Prostate gland (tissue), 2 donors: ENCODE measurements around the gene VAMP1.
"Not testable (repeated sequence)": the region's sequence is repeated elsewhere in the genome, so short reads cannot be mapped to it uniquely, and the experiment has no call there.

Experiments
- CTCF ChIP-seq, 4 experiments: fragments of 200-600 bp in 2 of 4; fragments of 450-650 bp in 2 of 4; sonication (generic) in 2 of 4; IDR thresholded peaks; 1 replicate in 3 of 4; 2 replicates in 1 of 4; pipeline ENCODE4 v1.5.1; 2016 to 2019; ENCODE audit warnings: antibody characterized with exemption in 4 of 4, mild to moderate bottlenecking in 2 of 4, moderate library complexity in 2 of 4
- POLR2A ChIP-seq: fragments of 450-650 bp; IDR thresholded peaks from one replicate; pipeline ENCODE4 v1.6.1; 2016; ENCODE audit warnings: antibody characterized with exemption, mild to moderate bottlenecking
- POLR2AphosphoS5 ChIP-seq: sonication (generic); formaldehyde crosslinking; IDR thresholded peaks from one replicate; pipeline ENCODE4 v1.6.1; 2017; ENCODE audit warnings: antibody characterized with exemption

GRCh38 chr12:6427796-6428195, 42.7 kb downstream of the VAMP1 start:
- not testable (repeated sequence) for TF ChIP-seq CTCF (IDR thresholded peaks at IDR 0.05); POLR2A; POLR2AphosphoS5
